Fibroblast of skin of abdomen (primary cell): ENCODE measurements around the gene ZBTB48.
"Not testable (repeated sequence)": the region's sequence is repeated elsewhere in the genome, so short reads cannot be mapped to it uniquely, and the experiment has no call there.

Source experiments
- DNase-seq: peaks from one replicate; pipeline ENCODE4 v3.0.0-alpha.2; 2013

The ZBTB48 gene

GRCh38 chr1:6635910-6636760, 56.3 kb downstream of the ZBTB48 start:
- DNase-seq: no peak

- not testable (repeated sequence) for DNase-seq
Observed at GRCh38 chr1:6636778-6637177, 57.0 kb downstream of the ZBTB48 start.

- no peak for DNase-seq
Observed at GRCh38 chr1:6637770-6638169, 58.0 kb downstream of the ZBTB48 start.

GRCh38 chr1:6638226-6638625, 58.4 kb downstream of the ZBTB48 start:
- peak; percentile 17 for DNase-seq
